ENCODE results near the gene CDH2. TPM values are rescaled to one million over a fixed set of nuclear protein-coding genes. Genes with fewer than 3 reads are reported as not detected.

The CDH2 gene
- total RNA-seq, 1 donor from 2014 or later = 1.8 TPM

GRCh38 chr18:28050545-28050944, 126.4 kb downstream of the CDH2 start:
- no peak overlapping the region for H3K4me3 ChIP-seq
- intact Hi-C loops (cut with DNase I) = no loop called here
- no peaks in the 10 kb centered on the region for H3K4me1 ChIP-seq
- no peaks in the 10 kb centered on the region for H3K9me3 ChIP-seq
- no peak for DNase-seq
- no peaks in the 10 kb centered on the region for H3K36me3 ChIP-seq
- H3K27me3 ChIP-seq = no peaks in the 10 kb centered on the region
- ATAC-seq = no peak
- no peak overlapping the region for H3K27ac ChIP-seq
- no peak for TF ChIP-seq CTCF (IDR thresholded peaks at IDR 0.05)

GRCh38 chr18:28048612-28049011, 128.3 kb downstream of the CDH2 start:
- no peaks in the 10 kb centered on the region for H3K4me1 ChIP-seq
- no peak overlapping the region for H3K27ac ChIP-seq
- H3K27me3 ChIP-seq = no peaks in the 10 kb centered on the region
- no peak for DNase-seq
- no peaks in the 10 kb centered on the region for H3K36me3 ChIP-seq
- intact Hi-C loops (cut with DNase I) = no loop called here
- no peak for TF ChIP-seq CTCF (IDR thresholded peaks at IDR 0.05)
- no peak for ATAC-seq
- H3K9me3 ChIP-seq = no peaks in the 10 kb centered on the region
- no peak overlapping the region for H3K4me3 ChIP-seq

- Histone ChIP-seq H3K36me3 (no peaks in the 10 kb centered on the region), H3K4me3 (no peak overlapping the region), H3K4me1 (no peaks in the 10 kb centered on the region), H3K27ac (no peak overlapping the region), H3K27me3 (no peaks in the 10 kb centered on the region), H3K9me3 (no peaks in the 10 kb centered on the region)
- TF ChIP-seq CTCF (IDR thresholded peaks at IDR 0.05) = no peak
- ATAC-seq (no peak), DNase-seq (no peak)
- intact Hi-C loops (cut with DNase I) = no loop called here
These were observed 131.1 kb downstream of the CDH2 start for GRCh38 chr18:28045880-28046279.

GRCh38 chr18:28045176-28045810, 131.6 kb downstream of the CDH2 start:
- H3K27me3 ChIP-seq = no peaks in the 10 kb centered on the region
- ATAC-seq = no peak
- DNase-seq = no peak
- no peaks in the 10 kb centered on the region for H3K9me3 ChIP-seq
- no peaks in the 10 kb centered on the region for H3K4me1 ChIP-seq
- no peak for TF ChIP-seq CTCF (IDR thresholded peaks at IDR 0.05)
- no peaks in the 10 kb centered on the region for H3K36me3 ChIP-seq
- no peak overlapping the region for H3K4me3 ChIP-seq
- no peak overlapping the region for H3K27ac ChIP-seq
- intact Hi-C loops (cut with DNase I) = no loop called here

GRCh38 chr18:28044036-28044435, 132.9 kb downstream of the CDH2 start:
- intact Hi-C loops (cut with DNase I) = no loop called here
- Histone ChIP-seq H3K4me1 (no peaks in the 10 kb centered on the region), H3K36me3 (no peaks in the 10 kb centered on the region), H3K4me3 (no peak overlapping the region), H3K9me3 (no peaks in the 10 kb centered on the region), H3K27ac (no peak overlapping the region), H3K27me3 (no peaks in the 10 kb centered on the region)
- DNase-seq = no peak
- no peak for ATAC-seq
- TF ChIP-seq CTCF (IDR thresholded peaks at IDR 0.05) = no peak

- no peaks in the 10 kb centered on the region for H3K9me3 ChIP-seq
- TF ChIP-seq CTCF (IDR thresholded peaks at IDR 0.05) = no peak
- H3K27ac ChIP-seq = no peak overlapping the region
- no peaks in the 10 kb centered on the region for H3K27me3 ChIP-seq
- H3K36me3 ChIP-seq = no peaks in the 10 kb centered on the region
- no peak for DNase-seq
- no peaks in the 10 kb centered on the region for H3K4me1 ChIP-seq
- intact Hi-C loops (cut with DNase I) = no loop called here
- no peak overlapping the region for H3K4me3 ChIP-seq
- ATAC-seq = no peak
These were observed 133.3 kb downstream of the CDH2 start for GRCh38 chr18:28043631-28044030.

Data from upper lobe of right lung (tissue), 1 donor.